HG03469 (cell line): ENCODE measurements around the gene CNPY2.

ENCODE experiments used
- ATAC-seq: cut with Tn5 transposase; IDR thresholded peaks from one replicate; pipeline ENCODE4 v1.9.1; 2021; ENCODE audit warnings: mild to moderate bottlenecking, moderate library complexity, moderate number of reproducible peaks; ENCODE audit not compliant: unreplicated experiment

Gene CNPY2

DNA sequence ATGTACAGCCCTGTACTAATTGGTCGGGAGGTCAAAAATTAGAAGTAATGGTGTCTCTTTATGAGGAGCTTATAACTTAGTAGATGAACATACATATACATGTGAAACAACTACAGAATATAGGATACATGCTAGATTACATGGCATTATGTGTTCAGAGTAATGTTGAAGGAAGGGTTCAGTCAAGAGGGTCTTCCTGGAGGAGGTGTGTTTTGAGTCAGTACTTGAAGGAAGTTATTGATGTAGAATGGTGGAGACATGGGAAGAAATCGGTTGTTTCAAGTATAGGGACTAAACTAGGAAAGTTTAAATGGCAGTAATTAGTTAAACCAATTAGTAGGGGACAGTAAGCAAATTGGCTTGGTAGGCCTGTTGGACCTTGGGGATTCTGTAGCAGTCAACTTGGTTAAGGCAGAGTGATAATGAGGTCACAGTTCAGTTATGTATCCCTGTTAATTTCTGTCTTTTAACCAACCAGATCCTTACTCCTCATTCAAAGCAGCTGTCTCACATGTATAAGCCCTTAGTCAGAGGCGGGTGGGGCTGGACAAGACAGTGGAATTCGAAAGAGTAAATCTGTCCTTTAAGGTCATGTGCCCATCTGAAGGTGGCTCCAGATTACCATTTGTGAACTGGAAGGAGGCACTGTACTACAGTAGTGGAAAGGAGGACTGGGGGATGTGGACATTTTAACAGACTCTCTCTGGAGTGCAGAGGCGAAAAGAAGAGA lies 54.1 kb downstream of the CNPY2 start:
- ATAC-seq, result no peak

DNA sequence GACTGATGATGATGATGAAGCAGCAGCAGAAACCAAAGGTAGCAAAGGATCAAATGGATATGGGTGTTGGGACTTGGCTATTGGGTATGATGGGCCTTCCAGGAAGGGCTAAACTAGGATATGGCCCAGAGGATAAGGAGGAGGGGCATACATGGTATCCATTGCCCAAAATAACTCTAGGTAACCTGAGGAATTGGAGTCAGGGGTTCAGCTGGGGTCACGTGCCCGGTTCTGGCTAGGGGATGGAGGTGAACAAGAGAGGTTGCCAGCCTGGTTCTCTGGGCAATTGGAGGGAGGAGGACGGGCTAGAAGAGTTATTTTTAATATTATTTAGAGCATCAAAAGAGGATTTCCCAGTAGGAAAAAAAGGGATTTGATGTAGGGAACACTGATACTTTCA lies 54.9 kb downstream of the CNPY2 start:
- ATAC-seq, result no peak

GRCh38 chr12:56260380-56260779 lies 55.4 kb downstream of the CNPY2 start:
- no peak for ATAC-seq
